H1 (cell line): Measurements from ENCODE around the gene IRAK1BP1. TPM values are rescaled to one million over a fixed set of nuclear protein-coding genes. Genes with fewer than 3 reads are reported as not detected.

Source experiments
- CTCF ChIA-PET: fragments of 300-600 bp; sonication (Branson Sonifier 250); formaldehyde crosslinking; loops from one replicate; lab custom pipeline; 2021; ENCODE audit not compliant: partially characterized antibody; lab: Charles Lee
- POLR2A ChIA-PET: fragments of 300-600 bp; sonication (Branson Sonifier 250); formaldehyde crosslinking; loops from one replicate; lab custom pipeline; 2021; ENCODE audit warnings: inconsistent platforms; ENCODE audit not compliant: partially characterized antibody; lab: Charles Lee
- DNase-seq, 2 experiments: peaks; one replicate each; pipeline versions ENCODE4 v3.0.0 to v3.0.0-alpha.2; 2010 to 2022; ENCODE audit warnings: low spot score in 2 of 2, low read depth in 1 of 2, mixed read lengths in 1 of 2
- FAIRE-seq: peaks from 2 replicates; lab custom pipeline; 2011; peaks lifted over from hg19 to GRCh38; lab: Jason Lieb, UNC
- H2AFZ ChIP-seq: 2 replicates; pipeline ENCODE4 v1.8.1; 2012; ENCODE audit warnings: low read length, inconsistent platforms
- H2AK5ac ChIP-seq: 2 replicates; pipeline ENCODE4 v1.6.1; 2013; ENCODE audit warnings: low read depth, low read length
- H2BK120ac ChIP-seq: replicated peaks from 2 replicates; pipeline ENCODE3; 2013; ENCODE audit warnings: low read depth, low read length, inconsistent platforms
- H2BK12ac ChIP-seq: 2 replicates; pipeline ENCODE4 v1.6.1; 2013; ENCODE audit warnings: low read depth, low read length
- H2BK15ac ChIP-seq: 2 replicates; pipeline ENCODE4 v1.6.1; 2013; ENCODE audit warnings: low read length
- H2BK20ac ChIP-seq: 2 replicates; pipeline ENCODE4 v1.6.1; 2013; ENCODE audit warnings: low read length
- H2BK5ac ChIP-seq: 2 replicates; pipeline ENCODE4 v1.6.1; 2013; ENCODE audit warnings: low read depth, low read length
- H3K14ac ChIP-seq: 2 replicates; pipeline ENCODE4 v1.6.1; 2013; ENCODE audit warnings: inconsistent platforms; ENCODE audit not compliant: insufficient read length
- H3K18ac ChIP-seq: 2 replicates; pipeline ENCODE4 v1.6.1; 2013; ENCODE audit warnings: low read length; ENCODE audit errors: extremely low read depth
- H3K23ac ChIP-seq: 2 replicates; pipeline ENCODE4 v1.6.1; 2013; ENCODE audit warnings: inconsistent platforms; ENCODE audit not compliant: insufficient read length
- H3K23me2 ChIP-seq: 2 replicates; pipeline ENCODE4 v1.6.1; 2013; ENCODE audit warnings: low read depth, low read length
- H3K27ac ChIP-seq: 2 replicates; pipeline ENCODE4 v1.6.1; 2011; ENCODE audit warnings: low read depth, low read length, inconsistent platforms
- H3K27me3 ChIP-seq, 4 experiments: replicated peaks in 1 of 4; 1 replicate in 1 of 4; 2 replicates in 3 of 4; pipeline versions ENCODE4 v1.6.1 to v1.8.1; 2011 to 2013; ENCODE audit warnings: low read length in 3 of 4, mild to moderate bottlenecking in 3 of 4, inconsistent platforms in 2 of 4, mixed read lengths in 2 of 4, moderate library complexity in 1 of 4; ENCODE audit not compliant: control insufficient read depth in 3 of 4, insufficient read depth in 3 of 4; ENCODE audit errors: extremely low read depth in 1 of 4
- H3K36me3 ChIP-seq, 4 experiments: 2 replicates each; pipeline versions ENCODE4 v1.6.1 to v1.8.1; 2011 to 2013; ENCODE audit warnings: mild to moderate bottlenecking in 4 of 4, low read length in 3 of 4, moderate library complexity in 2 of 4, control low read depth in 1 of 4, inconsistent platforms in 1 of 4; ENCODE audit not compliant: insufficient read depth in 4 of 4, control insufficient read depth in 2 of 4
- H3K4ac ChIP-seq: replicated peaks from 2 replicates; pipeline ENCODE3; 2013; ENCODE audit warnings: low read length, low read depth, mixed read lengths, inconsistent platforms; ENCODE audit not compliant: insufficient read length
- H3K4me1 ChIP-seq, 4 experiments: replicated peaks in 1 of 4; 1 replicate in 1 of 4; 2 replicates in 3 of 4; pipeline versions ENCODE4 v1.6.1 to v1.8.1; 2011 to 2013; ENCODE audit warnings: low read length in 3 of 4, inconsistent platforms in 2 of 4, mixed read lengths in 1 of 4; ENCODE audit not compliant: insufficient read depth in 4 of 4, control insufficient read depth in 3 of 4
- H3K4me2 ChIP-seq, 2 experiments: 2 replicates each; pipeline versions ENCODE4 v1.6.1 to v1.8.1; 2011 to 2013; ENCODE audit warnings: low read depth in 2 of 2, low read length in 2 of 2, control low read depth in 1 of 2, inconsistent platforms in 1 of 2, mild to moderate bottlenecking in 1 of 2; ENCODE audit not compliant: insufficient read depth in 1 of 2
- H3K4me3 ChIP-seq, 4 experiments: fragments of 200-600, 300-600 bp in 1 of 4; sonication (generic), shearing (Covaris generic), sonication (Bioruptor Twin) in 1 of 4; 2 replicates each; pipeline versions ENCODE4 v1.5.1 to v1.8.1; 2011 to 2016; ENCODE audit warnings: low read length in 4 of 4, low read depth in 3 of 4, control low read depth in 2 of 4, inconsistent platforms in 2 of 4, mild to moderate bottlenecking in 2 of 4, mixed read lengths in 1 of 4, moderate library complexity in 1 of 4; ENCODE audit not compliant: insufficient read depth in 2 of 4; ENCODE audit errors: extremely low read depth in 1 of 4
- H3K56ac ChIP-seq: replicated peaks from 2 replicates; pipeline ENCODE3; 2013; ENCODE audit warnings: low read depth, mild to moderate bottlenecking, mixed read lengths, low read length, inconsistent platforms; ENCODE audit not compliant: insufficient read length
- H3K79me1 ChIP-seq: 2 replicates; pipeline ENCODE4 v1.6.1; 2013; ENCODE audit warnings: low read depth, low read length, control low read depth
- H3K79me2 ChIP-seq, 2 experiments: 2 replicates each; pipeline versions ENCODE4 v1.6.1 to v1.8.1; 2012 to 2013; ENCODE audit warnings: low read length in 2 of 2, mild to moderate bottlenecking in 2 of 2, inconsistent platforms in 1 of 2; ENCODE audit not compliant: insufficient read depth in 2 of 2, control insufficient read depth in 1 of 2
- H3K9ac ChIP-seq, 4 experiments: replicated peaks in 1 of 4; 1 replicate in 1 of 4; 2 replicates in 3 of 4; pipeline versions ENCODE4 v1.6.1 to v1.8.1; 2011 to 2013; ENCODE audit warnings: low read depth in 3 of 4, low read length in 3 of 4, control low read depth in 2 of 4, mild to moderate bottlenecking in 2 of 4, moderate library complexity in 2 of 4, inconsistent platforms in 1 of 4; ENCODE audit errors: extremely low read depth in 1 of 4
- H3K9me3 ChIP-seq, 2 experiments: 2 replicates each; pipeline versions ENCODE4 v1.6.1 to v1.8.1; 2012 to 2013; ENCODE audit warnings: mild to moderate bottlenecking in 2 of 2, moderate library complexity in 2 of 2, control low read depth in 1 of 2, inconsistent platforms in 1 of 2, low read depth in 1 of 2, low read length in 1 of 2, mixed read lengths in 1 of 2; ENCODE audit not compliant: insufficient read depth in 2 of 2
- H4K20me1 ChIP-seq, 2 experiments: replicated peaks in 1 of 2; 2 replicates each; pipeline versions ENCODE3 to v1.8.1; 2011 to 2013; ENCODE audit warnings: inconsistent platforms in 2 of 2, low read length in 2 of 2, mild to moderate bottlenecking in 1 of 2; ENCODE audit not compliant: insufficient read depth in 2 of 2, control insufficient read depth in 1 of 2
- H4K5ac ChIP-seq: 2 replicates; pipeline ENCODE4 v1.6.1; 2013; ENCODE audit warnings: low read length, low read depth, mixed read lengths, inconsistent platforms; ENCODE audit not compliant: insufficient read length
- H4K8ac ChIP-seq: 2 replicates; pipeline ENCODE4 v1.8.0; 2013; ENCODE audit warnings: mild to moderate bottlenecking, moderate library complexity, low read length, inconsistent platforms; ENCODE audit not compliant: insufficient read depth; ENCODE audit errors: extremely low read depth
- H4K91ac ChIP-seq: replicated peaks from 2 replicates; pipeline ENCODE3; 2013; ENCODE audit warnings: low read length, mixed read lengths, inconsistent platforms; ENCODE audit not compliant: insufficient read length
- CHD2 ChIP-seq: IDR thresholded peaks from 2 replicates; pipeline ENCODE4 v1.6.1; 2012; ENCODE audit warnings: low read length, improper control_type of control experiment
- CREB1 ChIP-seq: IDR thresholded peaks from 2 replicates; pipeline ENCODE4 v1.6.1; 2012; ENCODE audit warnings: inconsistent platforms
- EGR1 ChIP-seq: IDR thresholded peaks from 2 replicates; pipeline ENCODE4 v1.6.1; 2011; ENCODE audit warnings: low read depth, low read length, borderline replicate concordance
- EP300 ChIP-seq, 2 experiments: IDR thresholded peaks; 1 replicate in 1 of 2; 2 replicates in 1 of 2; pipeline ENCODE4 v1.6.1; 2011 to 2012; ENCODE audit warnings: low read depth in 2 of 2, low read length in 2 of 2, mild to moderate bottlenecking in 2 of 2, borderline replicate concordance in 1 of 2, inconsistent platforms in 1 of 2, moderate library complexity in 1 of 2
- KDM4A ChIP-seq: IDR thresholded peaks from one replicate; pipeline ENCODE4 v1.7.1; 2012; ENCODE audit warnings: low read depth, mild to moderate bottlenecking, moderate library complexity, low read length, inconsistent platforms; ENCODE audit not compliant: severe bottlenecking
- NANOG ChIP-seq: IDR thresholded peaks from 2 replicates; pipeline ENCODE4 v1.6.1; 2011; ENCODE audit warnings: low read length, low read depth, mild to moderate bottlenecking, inconsistent platforms; ENCODE audit not compliant: insufficient read depth, poor library complexity, severe bottlenecking
- POU5F1 ChIP-seq: IDR thresholded peaks from 2 replicates; pipeline ENCODE4 v1.6.1; 2011; ENCODE audit warnings: low read depth, mild to moderate bottlenecking, low read length, moderate library complexity
- RAD21 ChIP-seq, 2 experiments: IDR thresholded peaks in 1 of 2; conservative IDR thresholded peaks in 1 of 2; 2 replicates each; pipeline ENCODE4 v1.6.1; 2011; ENCODE audit warnings: low read depth in 2 of 2, low read length in 2 of 2, improper control_type of control experiment in 1 of 2, inconsistent platforms in 1 of 2, mild to moderate bottlenecking in 1 of 2, moderate library complexity in 1 of 2
- TAF1 ChIP-seq: IDR thresholded peaks from 2 replicates; pipeline ENCODE4 v1.6.1; 2011; ENCODE audit warnings: mild to moderate bottlenecking, low read depth, low read length
- WGBS, 2 experiments: shearing (Covaris generic) in 1 of 2; methylation state at CpG; one replicate each; pipeline versions ENCODE4 v1.1.6 to v1.1.7; 2013 to 2015; ENCODE audit warnings: low lambda C conversion rate in 2 of 2, mixed read lengths in 2 of 2, inconsistent platforms in 1 of 2, low coverage in 1 of 2, missing lambda C conversion rate in 1 of 2; ENCODE audit not compliant: insufficient replicate concordance in 2 of 2, insufficient coverage in 1 of 2, insufficient read length in 1 of 2; ENCODE audit errors: extremely low coverage in 1 of 2, missing lambda C conversion rate in 1 of 2; 5-methylcytosine and 5-hydroxymethylcytosine counted together
- polyA plus RNA-seq, 7 experiments: library from polyadenylated mRNA; depleted of rRNA in 3 of 7; stranded (reverse) in 5 of 7; unstranded in 2 of 7; fragments of >200 nt in 5 of 7; fragments of 200-250 nt in 2 of 7; gene quantifications; 1 replicate in 5 of 7; 2 replicates in 1 of 7; 4 replicates in 1 of 7; pipeline versions ENCODE4 v1.2.1 to v1.2.3, GENCODE V29; 2011 to 2013; ENCODE audit warnings: missing spikeins in 2 of 7, mixed read lengths in 2 of 7
- total RNA-seq: library from RNA; stranded (reverse); fragmentation: NEBNext Ultra II Directional; extraction: Animal tissue kit (Norgen Biotek cat#: 25700); gene quantifications from 2 replicates; pipeline ENCODE4 v1.2.1, GENCODE V29; 2021

The IRAK1BP1 gene
- total and polyA plus RNA-seq, 2 of the 8 experiments (the other 6 are each of a cell fraction or from before 2014, with no cell fraction given), result 3.7 to 4.7 TPM

DNA sequence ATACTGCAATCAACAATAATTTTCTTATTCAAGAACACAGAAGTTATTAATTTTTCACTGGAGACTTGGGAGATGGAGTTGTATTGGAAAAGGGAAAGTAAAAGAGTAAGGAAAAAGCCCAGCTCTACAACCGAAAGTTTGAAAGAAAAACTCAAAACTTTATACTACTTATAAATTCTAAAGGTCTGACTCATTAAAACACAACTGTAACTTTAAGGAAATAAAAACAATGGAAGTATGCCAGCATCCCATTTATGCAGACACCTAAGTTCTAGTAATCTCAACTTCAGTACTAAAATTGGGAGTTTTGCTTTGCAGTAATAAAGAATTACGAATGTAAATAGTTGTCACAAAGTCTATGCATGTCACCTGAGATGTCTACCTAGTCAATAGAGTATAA is 80.6 kb downstream of the IRAK1BP1 start:
- H2BK20ac ChIP-seq, result no peak overlapping the region
- DNase-seq, result no peak
- no peak overlapping the region for H2AK5ac ChIP-seq
- no peak overlapping the region for H2BK120ac ChIP-seq
- H4K8ac ChIP-seq, result no peak overlapping the region
- WGBS, 2 experiments, result 95% methylated on average over 2 of the region's 2 CpGs; no CpG with 5 or more reads in 1 of the 2 experiments
- H2AFZ ChIP-seq, result no peak overlapping the region
- ChIA-PET CTCF (no interaction called here), POLR2A (no interaction called here)
- H4K91ac ChIP-seq, result no peak overlapping the region
- H2BK5ac ChIP-seq, result no peak overlapping the region
- no peak overlapping the region for H3K23ac ChIP-seq
- H2BK12ac ChIP-seq, result no peak overlapping the region
- no peak overlapping the region for H2BK15ac ChIP-seq
- H4K20me1 ChIP-seq, result no peaks in the 10 kb centered on the region
- no peaks in the 10 kb centered on the region for H3K79me1 ChIP-seq
- H3K9ac ChIP-seq, result no peak overlapping the region
- H3K27me3 ChIP-seq, result peaks cover 0 to 1% (median 0%) of the 10 kb centered on the region in 4 experiments; a peak in 1 of 7 replicates
- no peak overlapping the region for H3K56ac ChIP-seq
- no peaks in the 10 kb centered on the region for H3K79me2 ChIP-seq
- H3K4me2 ChIP-seq, result no peak overlapping the region
- TF ChIP-seq POU5F1, result no peak
- no peak for TF ChIP-seq KDM4A
- no peak for TF ChIP-seq TAF1
- no peak for TF ChIP-seq EP300 (IDR thresholded peaks at IDR 0.05; ENCODE audit: borderline replicate concordance in 1 of 2, low read depth in 2 of 2, low read length in 2 of 2)
- no peak for TF ChIP-seq RAD21 (IDR thresholded peaks at IDR 0.05 in 1 of 2, conservative IDR thresholded peaks at IDR 0.05 in 1 of 2; ENCODE audit: low read depth in 2 of 2, low read length in 2 of 2)
- no peak for TF ChIP-seq NANOG
- TF ChIP-seq CHD2, result no peak
- no peak for TF ChIP-seq CREB1
- TF ChIP-seq EGR1, result no peak
- H3K4ac ChIP-seq, result no peak overlapping the region
- peaks cover 2 to 95% (median 53%) of the 10 kb centered on the region in 4 experiments for H3K36me3 ChIP-seq
- H3K4me1 ChIP-seq, result no peaks in the 10 kb centered on the region
- H4K5ac ChIP-seq, result no peak overlapping the region
- no peak overlapping the region for H3K27ac ChIP-seq
- FAIRE-seq, result no peak
- H3K9me3 ChIP-seq, result peaks cover 0 to 10% of the 10 kb centered on the region in 2 experiments; a peak in 3 of 4 replicates
- H3K14ac ChIP-seq, result no peak overlapping the region
- no peak overlapping the region for H3K4me3 ChIP-seq
- no peaks in the 10 kb centered on the region for H3K23me2 ChIP-seq
- no peak overlapping the region for H3K18ac ChIP-seq
